HEK293 (cell line): Measurements from ENCODE around the gene DCTN5.

Experiments
- CTCF ChIA-PET: fragments of 350-600 bp; formaldehyde crosslinking; extraction: SDS; loops from one replicate; lab custom pipeline; 2021; ENCODE audit warnings: antibody characterized with exemption; lab: Yijun Ruan, JAX
- POLR2A ChIA-PET: fragments of 300-600 bp; formaldehyde crosslinking; extraction: SDS; loops from one replicate; lab custom pipeline; 2020; ENCODE audit warnings: antibody characterized with exemption, inconsistent platforms; lab: Yijun Ruan, JAX
- H3K27ac ChIP-seq: fragments of 200-500 bp; sonication (Bioruptor generic); 2 replicates; pipeline ENCODE4 v1.5.1; 2014; ENCODE audit warnings: low read depth, low read length, control low read depth, inconsistent platforms; ENCODE audit errors: extremely low read depth
- H3K36me3 ChIP-seq, 2 experiments: fragments of 200-500 bp in 1 of 2; sonication (Bioruptor generic) in 1 of 2; 1 replicate in 1 of 2; 2 replicates in 1 of 2; pipeline ENCODE4 v1.5.1; 2014 to 2017; ENCODE audit warnings: inconsistent platforms in 2 of 2, low read length in 2 of 2; ENCODE audit not compliant: control insufficient read depth in 2 of 2, insufficient read depth in 1 of 2
- H3K4me1 ChIP-seq: fragments of 200-500 bp; sonication (Bioruptor generic); 2 replicates; pipeline ENCODE4 v1.5.1; 2014; ENCODE audit warnings: mild to moderate bottlenecking, low read length, inconsistent platforms; ENCODE audit not compliant: control insufficient read depth, insufficient read depth
- H3K4me3 ChIP-seq: 2 replicates; pipeline ENCODE4 v1.5.1; 2011; ENCODE audit warnings: low read depth, mild to moderate bottlenecking, control low read depth, low read length, moderate library complexity
- H3K9me3 ChIP-seq: fragments of 200-500 bp; sonication (Bioruptor generic); 2 replicates; pipeline ENCODE4 v1.5.1; 2014; ENCODE audit warnings: low read depth, low read length, inconsistent platforms; ENCODE audit not compliant: control insufficient read depth, insufficient read depth
- HOXC10 ChIP-seq: sonication (generic); formaldehyde crosslinking; IDR thresholded peaks from 2 replicates; pipeline ENCODE4 v1.8.1; 2023; ENCODE audit warnings: mild to moderate bottlenecking, missing genetic modification reagents
- SP3 ChIP-seq: fragments of 450-650 bp; formaldehyde crosslinking; IDR thresholded peaks from 2 replicates; pipeline ENCODE4 v1.5.1; 2016; ENCODE audit warnings: missing biosample characterization, missing genetic modification characterization
- ZNF214 ChIP-seq: fragments of 450-650 bp; formaldehyde crosslinking; IDR thresholded peaks from 2 replicates; pipeline ENCODE4 v1.5.1; 2017; ENCODE audit warnings: missing biosample characterization, mild to moderate bottlenecking, missing genetic modification characterization, borderline replicate concordance
- ZNF274 ChIP-seq, 2 experiments: fragments of 200-500 bp in 1 of 2; fragments of 450-650 bp in 1 of 2; sonication (Bioruptor generic) in 1 of 2; formaldehyde crosslinking in 1 of 2; IDR thresholded peaks; 2 replicates each; pipeline versions ENCODE4 v1.5.1 to v1.6.1; 2014 to 2016; ENCODE audit warnings: borderline replicate concordance in 1 of 2, inconsistent platforms in 1 of 2, low read length in 1 of 2, missing biosample characterization in 1 of 2, missing genetic modification characterization in 1 of 2
- ZNF350 ChIP-seq: fragments of 450-650 bp; formaldehyde crosslinking; IDR thresholded peaks from 2 replicates; pipeline ENCODE4 v1.5.0; 2017; ENCODE audit warnings: missing biosample characterization, mild to moderate bottlenecking, missing genetic modification characterization
- ZNF521 ChIP-seq: fragments of 450-650 bp; formaldehyde crosslinking; IDR thresholded peaks from 2 replicates; pipeline ENCODE4 v1.5.1; 2017; ENCODE audit warnings: missing biosample characterization, mild to moderate bottlenecking, missing genetic modification characterization
- ZNF585B ChIP-seq: fragments of 450-650 bp; formaldehyde crosslinking; IDR thresholded peaks from 2 replicates; pipeline ENCODE4 v1.5.1; 2016; ENCODE audit warnings: missing biosample characterization, missing genetic modification characterization
- ZNF621 ChIP-seq: fragments of 450-650 bp; formaldehyde crosslinking; IDR thresholded peaks from 2 replicates; pipeline ENCODE4 v1.5.1; 2017; ENCODE audit warnings: missing biosample characterization, missing genetic modification characterization
- ZNF624 ChIP-seq: fragments of 450-650 bp; formaldehyde crosslinking; IDR thresholded peaks from 2 replicates; pipeline ENCODE4 v1.5.1; 2017; ENCODE audit warnings: missing biosample characterization, missing genetic modification characterization
- ZNF629 ChIP-seq: fragments of 450-650 bp; formaldehyde crosslinking; IDR thresholded peaks from 2 replicates; pipeline ENCODE4 v1.5.1; 2017; ENCODE audit warnings: missing biosample characterization, missing genetic modification characterization
- ZNF747 ChIP-seq: fragments of 450-650 bp; formaldehyde crosslinking; IDR thresholded peaks from 2 replicates; pipeline ENCODE4 v1.5.1; 2016; ENCODE audit warnings: missing biosample characterization, missing genetic modification characterization
- ZNF792 ChIP-seq: fragments of 450-650 bp; formaldehyde crosslinking; IDR thresholded peaks from 2 replicates; pipeline ENCODE4 v1.5.1; 2016; ENCODE audit warnings: missing biosample characterization, missing genetic modification characterization
- ZSCAN23 ChIP-seq: fragments of 450-650 bp; formaldehyde crosslinking; IDR thresholded peaks from 2 replicates; pipeline ENCODE4 v1.5.1; 2016; ENCODE audit warnings: missing biosample characterization, missing genetic modification characterization
- TF ChIP-seq, protein P1 (sequence below): IDR thresholded peaks from 2 replicates; pipeline ENCODE4 v1.6.1; 2011; ENCODE audit warnings: mild to moderate bottlenecking, low read depth, low read length, borderline replicate concordance
- TF ChIP-seq, protein P2 (sequence below): fragments of 450-650 bp; formaldehyde crosslinking; conservative IDR thresholded peaks from 2 replicates; pipeline ENCODE4 v1.5.1; 2016; ENCODE audit warnings: low read depth, missing biosample characterization, missing genetic modification characterization
- TF ChIP-seq, protein P3 (sequence below): fragments of 450-650 bp; formaldehyde crosslinking; IDR thresholded peaks from 2 replicates; pipeline ENCODE4 v1.5.1; 2016; ENCODE audit warnings: missing biosample characterization, missing genetic modification characterization
- TF ChIP-seq, protein P4 (sequence below): sonication (generic); formaldehyde crosslinking; IDR thresholded peaks from 2 replicates; pipeline ENCODE4 v1.8.1; 2022; ENCODE audit warnings: mild to moderate bottlenecking, moderate library complexity, missing genetic modification reagents
- TF ChIP-seq, protein P5 (sequence below): fragments of 450-650 bp; formaldehyde crosslinking; IDR thresholded peaks from 2 replicates; pipeline ENCODE4 v1.5.1; 2016; ENCODE audit warnings: missing biosample characterization, missing genetic modification characterization
- TF ChIP-seq, protein P6 (sequence below): fragments of 450-650 bp; formaldehyde crosslinking; IDR thresholded peaks from 2 replicates; pipeline ENCODE4 v1.5.1; 2017; ENCODE audit warnings: missing biosample characterization, missing genetic modification characterization

Gene DCTN5

DNA sequence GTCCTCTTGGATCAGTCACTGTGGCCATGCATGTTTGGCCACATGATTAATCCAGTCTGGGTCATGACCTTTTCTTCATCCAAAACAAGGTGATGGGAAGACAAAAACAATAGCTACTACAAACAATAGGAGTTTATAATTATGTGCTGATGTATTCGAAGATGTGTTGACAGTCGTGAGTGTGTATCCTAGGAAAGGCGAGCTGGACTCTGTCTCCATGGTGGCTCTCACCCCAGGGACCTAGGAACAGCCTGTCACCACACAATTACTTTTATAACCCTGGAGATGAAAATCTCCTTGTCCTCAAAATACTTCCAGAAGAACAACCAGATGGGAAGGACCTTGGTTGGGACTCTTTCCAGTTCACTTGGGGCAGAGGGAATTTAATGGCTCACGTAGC lies 27.6 kb downstream of the DCTN5 start (continued):
- TF ChIP-seq, protein P1, sequence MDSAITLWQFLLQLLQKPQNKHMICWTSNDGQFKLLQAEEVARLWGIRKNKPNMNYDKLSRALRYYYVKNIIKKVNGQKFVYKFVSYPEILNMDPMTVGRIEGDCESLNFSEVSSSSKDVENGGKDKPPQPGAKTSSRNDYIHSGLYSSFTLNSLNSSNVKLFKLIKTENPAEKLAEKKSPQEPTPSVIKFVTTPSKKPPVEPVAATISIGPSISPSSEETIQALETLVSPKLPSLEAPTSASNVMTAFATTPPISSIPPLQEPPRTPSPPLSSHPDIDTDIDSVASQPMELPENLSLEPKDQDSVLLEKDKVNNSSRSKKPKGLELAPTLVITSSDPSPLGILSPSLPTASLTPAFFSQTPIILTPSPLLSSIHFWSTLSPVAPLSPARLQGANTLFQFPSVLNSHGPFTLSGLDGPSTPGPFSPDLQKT, result no peak
- TF ChIP-seq HOXC10 (no peak), ZNF521 (tag by site-specific recombination) (no peak), ZNF792 (tag by site-specific recombination) (no peak)
- TF ChIP-seq, protein P2, sequence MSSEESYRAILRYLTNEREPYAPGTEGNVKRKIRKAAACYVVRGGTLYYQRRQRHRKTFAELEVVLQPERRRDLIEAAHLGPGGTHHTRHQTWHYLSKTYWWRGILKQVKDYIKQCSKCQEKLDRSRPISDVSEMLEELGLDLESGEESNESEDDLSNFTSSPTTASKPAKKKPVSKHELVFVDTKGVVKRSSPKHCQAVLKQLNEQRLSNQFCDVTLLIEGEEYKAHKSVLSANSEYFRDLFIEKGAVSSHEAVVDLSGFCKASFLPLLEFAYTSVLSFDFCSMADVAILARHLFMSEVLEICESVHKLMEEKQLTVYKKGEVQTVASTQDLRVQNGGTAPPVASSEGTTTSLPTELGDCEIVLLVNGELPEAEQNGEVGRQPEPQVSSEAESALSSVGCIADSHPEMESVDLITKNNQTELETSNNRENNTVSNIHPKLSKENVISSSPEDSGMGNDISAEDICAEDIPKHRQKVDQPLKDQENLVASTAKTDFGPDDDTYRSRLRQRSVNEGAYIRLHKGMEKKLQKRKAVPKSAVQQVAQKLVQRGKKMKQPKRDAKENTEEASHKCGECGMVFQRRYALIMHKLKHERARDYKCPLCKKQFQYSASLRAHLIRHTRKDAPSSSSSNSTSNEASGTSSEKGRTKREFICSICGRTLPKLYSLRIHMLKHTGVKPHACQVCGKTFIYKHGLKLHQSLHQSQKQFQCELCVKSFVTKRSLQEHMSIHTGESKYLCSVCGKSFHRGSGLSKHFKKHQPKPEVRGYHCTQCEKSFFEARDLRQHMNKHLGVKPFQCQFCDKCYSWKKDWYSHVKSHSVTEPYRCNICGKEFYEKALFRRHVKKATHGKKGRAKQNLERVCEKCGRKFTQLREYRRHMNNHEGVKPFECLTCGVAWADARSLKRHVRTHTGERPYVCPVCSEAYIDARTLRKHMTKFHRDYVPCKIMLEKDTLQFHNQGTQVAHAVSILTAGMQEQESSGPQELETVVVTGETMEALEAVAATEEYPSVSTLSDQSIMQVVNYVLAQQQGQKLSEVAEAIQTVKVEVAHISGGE (tag by site-specific recombination), result no peak

DNA sequence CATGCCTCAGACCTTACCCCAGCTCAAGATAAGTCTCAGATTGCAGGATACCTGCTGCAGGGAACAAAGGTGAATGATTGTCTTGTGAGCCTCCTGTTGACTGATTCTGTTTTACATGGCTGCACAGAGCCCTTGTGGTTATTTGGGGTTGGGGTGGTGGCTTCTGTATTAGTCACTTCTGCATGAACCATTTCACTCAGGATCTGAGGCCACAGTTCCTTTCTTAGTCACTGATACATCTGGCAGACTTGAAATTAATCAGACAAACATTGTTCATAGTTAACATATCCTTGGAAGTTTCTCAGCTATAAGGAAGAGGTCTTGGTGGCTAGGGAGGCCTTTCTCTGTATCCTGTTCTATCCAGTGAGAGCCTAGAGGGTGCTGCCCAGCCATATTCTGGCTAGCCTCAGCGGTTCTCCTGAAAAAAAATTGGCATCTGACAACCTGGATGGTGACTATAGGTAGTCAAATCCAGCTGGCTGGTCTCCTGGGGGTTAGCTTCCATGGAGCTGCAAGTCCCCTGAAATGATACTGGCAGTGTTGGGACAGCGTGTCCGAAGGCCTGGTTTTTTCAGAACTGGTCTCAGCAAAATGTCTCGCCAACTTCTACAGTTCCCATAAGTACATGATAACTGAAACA lies 29.0 kb downstream of the DCTN5 start:
- no peaks in the 10 kb centered on the region for H3K9me3 ChIP-seq
- TF ChIP-seq ZNF629 (no peak), ZNF274 (IDR thresholded peaks at IDR 0.05; ENCODE audit: low read length) (no peak), ZNF274 (tag by site-specific recombination; IDR thresholded peaks at IDR 0.05; ENCODE audit: borderline replicate concordance) (no peak), ZNF214 (tag by site-specific recombination) (no peak), SP3 (tag by site-specific recombination) (no peak), ZNF624 (tag by site-specific recombination) (no peak), ZNF350 (tag by site-specific recombination) (no peak), ZSCAN23 (tag by site-specific recombination) (no peak), ZNF747 (tag by site-specific recombination) (no peak), ZNF621 (no peak), ZNF585B (tag by site-specific recombination) (no peak)
- TF ChIP-seq, protein P3, sequence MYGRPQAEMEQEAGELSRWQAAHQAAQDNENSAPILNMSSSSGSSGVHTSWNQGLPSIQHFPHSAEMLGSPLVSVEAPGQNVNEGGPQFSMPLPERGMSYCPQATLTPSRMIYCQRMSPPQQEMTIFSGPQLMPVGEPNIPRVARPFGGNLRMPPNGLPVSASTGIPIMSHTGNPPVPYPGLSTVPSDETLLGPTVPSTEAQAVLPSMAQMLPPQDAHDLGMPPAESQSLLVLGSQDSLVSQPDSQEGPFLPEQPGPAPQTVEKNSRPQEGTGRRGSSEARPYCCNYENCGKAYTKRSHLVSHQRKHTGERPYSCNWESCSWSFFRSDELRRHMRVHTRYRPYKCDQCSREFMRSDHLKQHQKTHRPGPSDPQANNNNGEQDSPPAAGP (tag by site-specific recombination), result no peak
- TF ChIP-seq, protein P4, sequence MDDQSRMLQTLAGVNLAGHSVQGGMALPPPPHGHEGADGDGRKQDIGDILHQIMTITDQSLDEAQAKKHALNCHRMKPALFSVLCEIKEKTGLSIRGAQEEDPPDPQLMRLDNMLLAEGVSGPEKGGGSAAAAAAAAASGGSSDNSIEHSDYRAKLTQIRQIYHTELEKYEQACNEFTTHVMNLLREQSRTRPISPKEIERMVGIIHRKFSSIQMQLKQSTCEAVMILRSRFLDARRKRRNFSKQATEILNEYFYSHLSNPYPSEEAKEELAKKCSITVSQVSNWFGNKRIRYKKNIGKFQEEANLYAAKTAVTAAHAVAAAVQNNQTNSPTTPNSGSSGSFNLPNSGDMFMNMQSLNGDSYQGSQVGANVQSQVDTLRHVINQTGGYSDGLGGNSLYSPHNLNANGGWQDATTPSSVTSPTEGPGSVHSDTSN (CRISPR knock-in tag), result no peak
- TF ChIP-seq, protein P5, sequence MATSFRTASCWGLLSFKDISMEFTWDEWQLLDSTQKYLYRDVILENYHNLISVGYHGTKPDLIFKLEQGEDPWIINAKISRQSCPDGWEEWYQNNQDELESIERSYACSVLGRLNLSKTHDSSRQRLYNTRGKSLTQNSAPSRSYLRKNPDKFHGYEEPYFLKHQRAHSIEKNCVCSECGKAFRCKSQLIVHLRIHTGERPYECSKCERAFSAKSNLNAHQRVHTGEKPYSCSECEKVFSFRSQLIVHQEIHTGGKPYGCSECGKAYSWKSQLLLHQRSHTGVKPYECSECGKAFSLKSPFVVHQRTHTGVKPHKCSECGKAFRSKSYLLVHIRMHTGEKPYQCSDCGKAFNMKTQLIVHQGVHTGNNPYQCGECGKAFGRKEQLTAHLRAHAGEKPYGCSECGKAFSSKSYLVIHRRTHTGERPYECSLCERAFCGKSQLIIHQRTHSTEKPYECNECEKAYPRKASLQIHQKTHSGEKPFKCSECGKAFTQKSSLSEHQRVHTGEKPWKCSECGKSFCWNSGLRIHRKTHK (tag by site-specific recombination), result no peak
- TF ChIP-seq, protein P6, sequence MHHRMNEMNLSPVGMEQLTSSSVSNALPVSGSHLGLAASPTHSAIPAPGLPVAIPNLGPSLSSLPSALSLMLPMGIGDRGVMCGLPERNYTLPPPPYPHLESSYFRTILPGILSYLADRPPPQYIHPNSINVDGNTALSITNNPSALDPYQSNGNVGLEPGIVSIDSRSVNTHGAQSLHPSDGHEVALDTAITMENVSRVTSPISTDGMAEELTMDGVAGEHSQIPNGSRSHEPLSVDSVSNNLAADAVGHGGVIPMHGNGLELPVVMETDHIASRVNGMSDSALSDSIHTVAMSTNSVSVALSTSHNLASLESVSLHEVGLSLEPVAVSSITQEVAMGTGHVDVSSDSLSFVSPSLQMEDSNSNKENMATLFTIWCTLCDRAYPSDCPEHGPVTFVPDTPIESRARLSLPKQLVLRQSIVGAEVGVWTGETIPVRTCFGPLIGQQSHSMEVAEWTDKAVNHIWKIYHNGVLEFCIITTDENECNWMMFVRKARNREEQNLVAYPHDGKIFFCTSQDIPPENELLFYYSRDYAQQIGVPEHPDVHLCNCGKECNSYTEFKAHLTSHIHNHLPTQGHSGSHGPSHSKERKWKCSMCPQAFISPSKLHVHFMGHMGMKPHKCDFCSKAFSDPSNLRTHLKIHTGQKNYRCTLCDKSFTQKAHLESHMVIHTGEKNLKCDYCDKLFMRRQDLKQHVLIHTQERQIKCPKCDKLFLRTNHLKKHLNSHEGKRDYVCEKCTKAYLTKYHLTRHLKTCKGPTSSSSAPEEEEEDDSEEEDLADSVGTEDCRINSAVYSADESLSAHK (tag by site-specific recombination), result no peak
- TF ChIP-seq, all 188 proteins: peak for 0
- ChIA-PET POLR2A (no interaction called here), CTCF (interaction anchor here (1.4 kb wide), 1 partner anchor 9 kb away, joined by 5 read pairs; the partner anchor contains the start of gene PLK1)
- Histone ChIP-seq H3K4me1 (no peaks in the 10 kb centered on the region), H3K4me3 (no peak overlapping the region), H3K36me3 (peaks cover 4 to 89% of the 10 kb centered on the region in 2 experiments; a peak in 2 of 3 replicates), H3K27ac (no peak overlapping the region)
